Endothelial cell of umbilical vein (primary cell): ENCODE results near the gene FAT2. TPM values are rescaled to one million over a fixed set of nuclear protein-coding genes. Genes with fewer than 3 reads are reported as not detected.

Experiments
- BruUV-seq: library from RNA; stranded (reverse); fragments of 400-500 nt; replicated peaks from 2 replicates; lab custom pipeline; 2021; lab: Mats Ljungman, UMichigan
- CTCF ChIA-PET: fragments of 300-600, 350-600 bp; sonication (Branson Sonifier 250); formaldehyde crosslinking; loops from one replicate; lab custom pipeline; 2021; ENCODE audit warnings: antibody characterized with exemption, inconsistent platforms; lab: Charles Lee
- POLR2A ChIA-PET: fragments of 300-600, 350-600 bp; sonication (Branson Sonifier 250); formaldehyde crosslinking; loops from one replicate; lab custom pipeline; 2021; ENCODE audit warnings: antibody characterized with exemption, inconsistent platforms; lab: Charles Lee
- DNase-seq: peaks from one replicate; pipeline ENCODE4 v3.0.0-alpha.2; 2011; ENCODE audit warnings: low read depth, low spot score
- FAIRE-seq: peaks from 2 replicates; lab custom pipeline; 2011; peaks lifted over from hg19 to GRCh38; lab: Jason Lieb, UNC
- H2AFZ ChIP-seq: 2 replicates; pipeline ENCODE4 v1.6.0; 2012; ENCODE audit warnings: low read depth, low read length, control low read depth, inconsistent platforms
- H3K27ac ChIP-seq: 2 replicates; pipeline ENCODE4 v1.5.1; 2011; ENCODE audit warnings: low read depth, mild to moderate bottlenecking, control low read depth, low read length, moderate library complexity; ENCODE audit not compliant: insufficient read depth
- H3K27me3 ChIP-seq, 2 experiments: 2 replicates each; pipeline versions ENCODE4 v1.6.0 to v1.6.1; 2011; ENCODE audit warnings: low read length in 2 of 2, mixed read lengths in 1 of 2; ENCODE audit not compliant: control insufficient read depth in 2 of 2, insufficient read depth in 2 of 2
- H3K36me3 ChIP-seq, 2 experiments: 2 replicates in 1 of 2; 3 replicates in 1 of 2; pipeline ENCODE4 v1.5.1; 2011; ENCODE audit warnings: low read length in 2 of 2, mild to moderate bottlenecking in 1 of 2, moderate library complexity in 1 of 2; ENCODE audit not compliant: control insufficient read depth in 2 of 2, insufficient read depth in 2 of 2; ENCODE audit errors: extremely low read depth in 1 of 2
- H3K4me1 ChIP-seq: 3 replicates; pipeline ENCODE4 v1.5.1; 2011; ENCODE audit warnings: mild to moderate bottlenecking, low read length; ENCODE audit not compliant: control insufficient read depth, insufficient read depth; ENCODE audit errors: extremely low read depth
- H3K4me2 ChIP-seq: 2 replicates; pipeline ENCODE4 v1.6.1; 2011; ENCODE audit warnings: low read length, control low read depth, mixed read lengths; ENCODE audit not compliant: insufficient read depth
- H3K4me3 ChIP-seq, 3 experiments: fragments of 200-600 bp in 1 of 3; sonication (generic), shearing (Covaris generic) in 1 of 3; replicated peaks in 1 of 3; 2 replicates each; pipeline ENCODE4 v1.5.1; 2011 to 2016; ENCODE audit warnings: control low read depth in 3 of 3, low read length in 3 of 3, mild to moderate bottlenecking in 2 of 3, inconsistent platforms in 1 of 3, low read depth in 1 of 3, moderate library complexity in 1 of 3; ENCODE audit not compliant: insufficient read depth in 1 of 3
- H3K79me2 ChIP-seq: 2 replicates; pipeline ENCODE4 v1.6.0; 2012; ENCODE audit warnings: low read length, inconsistent platforms; ENCODE audit not compliant: control insufficient read depth, insufficient read depth
- H3K9ac ChIP-seq: replicated peaks from 2 replicates; pipeline ENCODE3; 2011; ENCODE audit warnings: low read length, control low read depth; ENCODE audit not compliant: insufficient read depth; ENCODE audit errors: extremely low read depth
- H3K9me1 ChIP-seq: replicated peaks from 3 replicates; pipeline ENCODE4 v1.6.0; 2011; ENCODE audit warnings: mild to moderate bottlenecking, low read length; ENCODE audit not compliant: control insufficient read depth, insufficient read depth; ENCODE audit errors: extremely low read depth
- H3K9me3 ChIP-seq: replicated peaks from 2 replicates; pipeline ENCODE4 v1.5.1; 2012; ENCODE audit warnings: low read length, inconsistent platforms; ENCODE audit not compliant: control insufficient read depth, insufficient read depth
- H4K20me1 ChIP-seq: replicated peaks from 2 replicates; pipeline ENCODE3; 2011; ENCODE audit warnings: mild to moderate bottlenecking, low read length; ENCODE audit not compliant: control insufficient read depth, insufficient read depth; ENCODE audit errors: extremely low read depth
- CTCF ChIP-seq, 2 donors: IDR thresholded peaks; 1 replicate in 1 of 2; 2 replicates in 1 of 2; pipeline ENCODE4 v1.5.1; 2011; ENCODE audit warnings: low read length in 2 of 2, mild to moderate bottlenecking in 2 of 2, moderate library complexity in 2 of 2, control low read depth in 1 of 2, inconsistent platforms in 1 of 2, low read depth in 1 of 2; ENCODE audit not compliant: insufficient read depth in 1 of 2; ENCODE audit errors: extremely low read depth in 1 of 2
- FOS ChIP-seq: IDR thresholded peaks from 2 replicates; pipeline ENCODE4 v1.6.1; 2011; ENCODE audit warnings: mild to moderate bottlenecking, low read length, moderate library complexity, borderline replicate concordance; ENCODE audit not compliant: insufficient read depth
- MAX ChIP-seq: IDR thresholded peaks from 2 replicates; pipeline ENCODE4 v1.6.1; 2011; ENCODE audit not compliant: insufficient read depth, insufficient read length
- MYC ChIP-seq: IDR thresholded peaks from one replicate; pipeline ENCODE4 v1.6.1; 2011; ENCODE audit warnings: mild to moderate bottlenecking, low read depth, low read length
- POLR2AphosphoS5 ChIP-seq: IDR thresholded peaks from 2 replicates; pipeline ENCODE4 v1.6.1; 2012; ENCODE audit warnings: low read depth, mild to moderate bottlenecking, control low read depth, low read length, moderate library complexity; ENCODE audit not compliant: insufficient read depth
- dilution Hi-C: fragments of 300-500 bp; cut with MboI; formaldehyde crosslinking; loops from one replicate; pipeline ENCODE4 v1.15.0; 2019; ENCODE audit warnings: low sequenced_read_pairs; ENCODE audit not compliant: extremely low pct_ligation_motif_present
- intact Hi-C: fragments of 100-400 bp; cut with micrococcal nuclease; formaldehyde crosslinking; loops from one replicate; pipeline ENCODE4 v1.10.0; 2022
- polyA plus RNA-seq, 4 experiments: library from polyadenylated mRNA; depleted of rRNA in 3 of 4; stranded (reverse) in 3 of 4; unstranded in 1 of 4; fragments of >200 nt; gene quantifications; 2 replicates each; pipeline versions ENCODE4 v1.2.1 to v1.2.3, GENCODE V29; 2011 to 2012; ENCODE audit warnings: missing spikeins in 1 of 4
- total RNA-seq: library from RNA; stranded (reverse); gene quantifications from 2 replicates; pipeline ENCODE4 v1.2.3, GENCODE V29; 2021

The FAT2 gene
- total and polyA plus RNA-seq, 2 donors (not counting 3 experiments of a cell fraction or from before 2014, with no cell fraction given), result not detected

- intact Hi-C loops (no loop called here), dilution Hi-C loops (no loop called here)
- no peaks in the 10 kb centered on the region for H3K9me3 ChIP-seq
- DNase-seq, result no peak
- no peak overlapping the region for H3K4me2 ChIP-seq
- H4K20me1 ChIP-seq, result no peaks in the 10 kb centered on the region
- no peaks in the 10 kb centered on the region for H3K9me1 ChIP-seq
- H3K27ac ChIP-seq, result no peak overlapping the region
- H3K4me1 ChIP-seq, result no peaks in the 10 kb centered on the region
- TF ChIP-seq FOS, result no peak
- TF ChIP-seq CTCF (IDR thresholded peaks at IDR 0.05; ENCODE audit: extremely low read depth in 1 of 2, insufficient read depth in 1 of 2, low read depth in 1 of 2, low read length in 2 of 2), result no peak
- no peak for TF ChIP-seq MYC
- TF ChIP-seq MAX, result no peak
- TF ChIP-seq POLR2AphosphoS5, result no peak
- no TSS peak for BruUV-seq
- no peak overlapping the region for H3K4me3 ChIP-seq
- ChIA-PET CTCF (no interaction called here), POLR2A (no interaction called here)
- no peak overlapping the region for H3K9ac ChIP-seq
- no peaks in the 10 kb centered on the region for H3K27me3 ChIP-seq
- no peaks in the 10 kb centered on the region for H3K79me2 ChIP-seq
- no peaks in the 10 kb centered on the region for H3K36me3 ChIP-seq
- no peak for FAIRE-seq
- H2AFZ ChIP-seq, result no peak overlapping the region
Observed at GRCh38 chr5:151565971-151566370, 25.2 kb downstream of the FAT2 start.
